HEK293T (cell line): Measurements from ENCODE around the gene KRT17.

Experiments
- ARNT ChIP-seq: fragments of 450-650 bp; IDR thresholded peaks from 2 replicates; pipeline ENCODE4 v1.6.1; 2017; ENCODE audit warnings: mild to moderate bottlenecking
- BHLHE40 ChIP-seq: fragments of 450-650 bp; IDR thresholded peaks from 2 replicates; pipeline ENCODE4 v1.6.1; 2016; ENCODE audit warnings: mild to moderate bottlenecking, moderate library complexity, borderline replicate concordance
- ELF4 ChIP-seq: fragments of 450-650 bp; IDR thresholded peaks from 2 replicates; pipeline ENCODE4 v1.6.1; 2017; ENCODE audit warnings: antibody characterized with exemption
- FOXA1 ChIP-seq: fragments of 450-650 bp; IDR thresholded peaks from 2 replicates; pipeline ENCODE4 v1.6.1; 2016; ENCODE audit warnings: mild to moderate bottlenecking
- FOXM1 ChIP-seq: fragments of 450-650 bp; IDR thresholded peaks from 2 replicates; pipeline ENCODE4 v1.6.1; 2017; ENCODE audit warnings: mild to moderate bottlenecking, borderline replicate concordance
- HDGF ChIP-seq: fragments of 450-650 bp; IDR thresholded peaks from 2 replicates; pipeline ENCODE4 v1.6.1; 2017; ENCODE audit warnings: antibody characterized with exemption, borderline replicate concordance
- L3MBTL2 ChIP-seq: fragments of 450-650 bp; conservative IDR thresholded peaks from 2 replicates; pipeline ENCODE4 v1.6.1; 2016; ENCODE audit warnings: mild to moderate bottlenecking
- LEF1 ChIP-seq: fragments of 450-650 bp; IDR thresholded peaks from 2 replicates; pipeline ENCODE4 v1.6.1; 2017; ENCODE audit warnings: mild to moderate bottlenecking, borderline replicate concordance
- NFRKB ChIP-seq: fragments of 450-650 bp; IDR thresholded peaks from 2 replicates; pipeline ENCODE4 v1.6.1; 2016; ENCODE audit warnings: mild to moderate bottlenecking, moderate library complexity
- PKNOX1 ChIP-seq: fragments of 450-650 bp; IDR thresholded peaks from 2 replicates; pipeline ENCODE4 v1.6.1; 2016
- SP1 ChIP-seq: fragments of 450-650 bp; IDR thresholded peaks from 2 replicates; pipeline ENCODE4 v1.6.1; 2017
- SUZ12 ChIP-seq: fragments of 450-650 bp; IDR thresholded peaks from 2 replicates; pipeline ENCODE4 v1.6.1; 2016; ENCODE audit warnings: mild to moderate bottlenecking
- TARDBP ChIP-seq: fragments of 450-650 bp; IDR thresholded peaks from 2 replicates; pipeline ENCODE4 v1.6.1; 2016

- TF ChIP-seq PKNOX1 (no peak), BHLHE40 (no peak), SP1 (no peak), L3MBTL2 (no peak), HDGF (no peak), ARNT (no peak), ELF4 (no peak), FOXM1 (no peak), FOXA1 (no peak), SUZ12 (no peak), TARDBP (no peak), NFRKB (no peak), LEF1 (no peak)
Observed at GRCh38 chr17:41650794-41651624, 26.6 kb upstream of the KRT17 start.
